Astrocyte (in vitro differentiated cells and primary cell): ENCODE data around the gene CRTAP.

Experiments used
- CTCF ChIP-seq: IDR thresholded peaks from 2 replicates; pipeline ENCODE4 v1.5.1; 2011; ENCODE audit warnings: low read depth, mild to moderate bottlenecking, inconsistent platforms, low read length, moderate library complexity; ENCODE audit not compliant: insufficient read depth
- EZH2 ChIP-seq: IDR thresholded peaks from 2 replicates; pipeline ENCODE4 v1.6.1; 2012; ENCODE audit warnings: mild to moderate bottlenecking, low read length, inconsistent platforms; ENCODE audit not compliant: insufficient read depth

GRCh38 chr3:33132019-33132360 is 18.2 kb downstream of the CRTAP start:
- TF ChIP-seq EZH2: no peak
- no peak for TF ChIP-seq CTCF
